Cardiac atrium fibroblast (primary cell): ENCODE data around the gene KPNA4. TPM values are rescaled to one million over a fixed set of nuclear protein-coding genes. Genes with fewer than 3 reads are reported as not detected.

ENCODE experiments used
- total RNA-seq: library from RNA; depleted of rRNA; stranded (reverse); fragments of >200 nt; gene quantifications from 2 replicates; pipeline ENCODE4 v1.2.3, GENCODE V29; 2015

Gene KPNA4
- 15.3 and 20.3 TPM in 2 replicates for total RNA-seq

GRCh38 chr3:160565442-160566403 is at the start of gene KPNA4:
KPNA4 (minus strand) TSS chr3:160565571; CDS start chr3:160565282, 289 bp downstream.

GRCh38 chr3:160449636-160450598 is 115.5 kb downstream of the KPNA4 start, which contains the start of gene TRIM59:
TRIM59 (minus strand) TSS chr3:160449786; CDS start chr3:160439183, 10,603 bp downstream.

Other genes with a start within 250 kb of the KPNA4 start
- gene IFT80, start 166.3 kb downstream of the KPNA4 start, total RNA-seq, result 42.9 and 50.5 TPM in 2 replicates
- gene SMC4, start 165.9 kb downstream of the KPNA4 start, total RNA-seq, result 26.0 and 35.8 TPM in 2 replicates
- gene TRIM59, start 115.8 kb downstream of the KPNA4 start, total RNA-seq, result 6.7 and 8.7 TPM in 2 replicates
- gene ARL14, start 111.6 kb upstream of the KPNA4 start, total RNA-seq, result not detected in 2 replicates
- gene PPM1L, start 190.7 kb upstream of the KPNA4 start, total RNA-seq, result 0.72 and 2.8 TPM in 2 replicates